Adrenal gland (tissue), 12 donors: Measurements from ENCODE around the gene CYB561A3. TPM values are rescaled to one million over a fixed set of nuclear protein-coding genes. Genes with fewer than 3 reads are reported as not detected.

Experiments used
- DNase-seq, 7 donors: peaks; one replicate each; pipeline ENCODE4 v3.0.0-alpha.2; 2019 to 2020
- H3K27ac ChIP-seq, 5 donors: fragments of 200-600 bp; sonication (generic) in 4 of 5; 1 replicate in 3 of 5; 2 replicates in 2 of 5; pipeline versions ENCODE4 v1.5.1 to v1.8.0; 2016 to 2020; ENCODE audit warnings: mild to moderate bottlenecking in 1 of 5
- H3K27me3 ChIP-seq: fragments of 200-600 bp; 2 replicates; pipeline ENCODE4 v1.8.0; 2021
- H3K36me3 ChIP-seq, 2 donors: fragments of 200-600 bp; replicated peaks in 1 of 2; 1 replicate in 1 of 2; 2 replicates in 1 of 2; pipeline versions ENCODE4 v1.5.1 to v1.8.0; 2018 to 2022
- H3K4me1 ChIP-seq, 2 donors: fragments of 200-600 bp; replicated peaks in 1 of 2; 1 replicate in 1 of 2; 2 replicates in 1 of 2; pipeline versions ENCODE4 v1.5.1 to v1.8.0; 2018 to 2021
- H3K4me3 ChIP-seq, 4 donors: fragments of 200-600 bp; sonication (generic) in 3 of 4; one replicate each; pipeline ENCODE4 v1.5.1; 2016 to 2018
- H3K9me3 ChIP-seq, 3 donors: fragments of 200-600 bp; sonication (generic) in 1 of 3; replicated peaks in 1 of 3; 1 replicate in 2 of 3; 2 replicates in 1 of 3; pipeline versions ENCODE4 v1.5.1 to v1.8.0; 2016 to 2021
- POLR2A ChIP-seq, 2 donors: fragments of 450-650 bp; IDR thresholded peaks; one replicate each; pipeline ENCODE4 v1.6.1; 2017; ENCODE audit warnings: antibody characterized with exemption in 2 of 2, mild to moderate bottlenecking in 2 of 2, moderate library complexity in 1 of 2
- WGBS, 4 donors: extraction: QIAGEN DNeasy Blood & Tissue Kit in 2 of 4; methylation state at CpG; one replicate each; pipeline versions ENCODE4 v1.1.5 to v1.1.7; 2013 to 2017; 5-methylcytosine and 5-hydroxymethylcytosine counted together
- intact Hi-C, 2 donors: fragments of 100-400 bp; cut with DNase I; formaldehyde crosslinking; loops; one replicate each; pipeline versions ENCODE4 v1.14.1 to v1.15.0; 2022 to 2023
- polyA plus RNA-seq, 3 donors: library from polyadenylated mRNA; stranded (reverse); fragments of 200-250 nt in 2 of 3; fragments of 350-450 nt in 1 of 3; fragmentation: Illumina TruSeq in 1 of 3; extraction: RNeasy Lipid Tissue Mini Kit (QIAGEN cat#74804) in 1 of 3; gene quantifications; one replicate each; pipeline ENCODE4 v1.2.3, GENCODE V29; 2013 to 2014
- total RNA-seq, 9 donors: library from RNA; depleted of rRNA in 4 of 9; stranded (reverse); fragments of >200 nt in 4 of 9; fragments of 120-200 nt in 1 of 9; fragmentation: NEBNext Ultra II Directional in 1 of 9; extraction: Animal tissue kit (Norgen Biotek cat#: 25700) in 1 of 9; gene quantifications; one replicate each; pipeline versions ENCODE4 v1.1.0 to v1.2.4, GENCODE V29; 2013 to 2023
- TF ChIP-seq, protein P1 (sequence below), 6 experiments: fragments of 450-650 bp in 4 of 6; fragments of 200-600 bp in 2 of 6; sonication (generic) in 1 of 6; IDR thresholded peaks; 1 replicate in 5 of 6; 2 replicates in 1 of 6; pipeline versions ENCODE4 v1.5.1 to v1.8.0; 2016 to 2021; ENCODE audit warnings: antibody characterized with exemption in 6 of 6, mild to moderate bottlenecking in 2 of 6, moderate library complexity in 1 of 6
- donor health status: healthy with polysubstance abuse.
- donor health status: Bipolar disorder and iron deficiency.
- donor health status: DM: yes; HTN: yes; CAD: no.
- donor health status: DM: no; HTN: no; CAD: no.
- donor health status: DM: no; HTN: no; CAD: no.
- donor health status: DM: yes; HTN: yes; CAD: no.

Gene CYB561A3
- total and polyA plus RNA-seq, 12 donors = 46.1 to 1,306 (median 622) TPM

DNA sequence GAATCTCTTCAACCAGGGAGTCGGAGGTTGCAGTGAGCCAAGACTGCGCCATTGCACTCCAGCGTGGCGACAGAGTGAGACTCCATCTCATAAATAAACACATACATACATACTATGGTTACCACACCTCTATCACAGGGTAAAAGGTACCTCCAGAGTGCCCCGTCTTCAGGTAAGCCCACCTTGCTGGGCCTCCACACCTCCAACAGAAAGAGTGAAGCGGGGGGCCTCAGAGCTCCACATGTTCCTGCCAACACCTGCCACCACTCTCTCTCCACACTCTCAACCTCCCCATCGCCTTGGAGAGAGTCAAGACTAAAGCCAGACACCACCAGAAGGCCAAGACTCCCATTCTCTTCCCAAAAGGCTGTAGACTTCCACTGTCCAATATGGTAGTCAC is 56.3 kb downstream of the CYB561A3 start:
- H3K36me3 ChIP-seq = peaks cover 0 to 100% of the 10 kb centered on the region in 2 donors
- no peak overlapping the region for H3K4me3 ChIP-seq
- no peaks in the 10 kb centered on the region for H3K27me3 ChIP-seq
- TF ChIP-seq POLR2A (IDR thresholded peaks at IDR 0.05) = no peak
- TF ChIP-seq, protein P1, sequence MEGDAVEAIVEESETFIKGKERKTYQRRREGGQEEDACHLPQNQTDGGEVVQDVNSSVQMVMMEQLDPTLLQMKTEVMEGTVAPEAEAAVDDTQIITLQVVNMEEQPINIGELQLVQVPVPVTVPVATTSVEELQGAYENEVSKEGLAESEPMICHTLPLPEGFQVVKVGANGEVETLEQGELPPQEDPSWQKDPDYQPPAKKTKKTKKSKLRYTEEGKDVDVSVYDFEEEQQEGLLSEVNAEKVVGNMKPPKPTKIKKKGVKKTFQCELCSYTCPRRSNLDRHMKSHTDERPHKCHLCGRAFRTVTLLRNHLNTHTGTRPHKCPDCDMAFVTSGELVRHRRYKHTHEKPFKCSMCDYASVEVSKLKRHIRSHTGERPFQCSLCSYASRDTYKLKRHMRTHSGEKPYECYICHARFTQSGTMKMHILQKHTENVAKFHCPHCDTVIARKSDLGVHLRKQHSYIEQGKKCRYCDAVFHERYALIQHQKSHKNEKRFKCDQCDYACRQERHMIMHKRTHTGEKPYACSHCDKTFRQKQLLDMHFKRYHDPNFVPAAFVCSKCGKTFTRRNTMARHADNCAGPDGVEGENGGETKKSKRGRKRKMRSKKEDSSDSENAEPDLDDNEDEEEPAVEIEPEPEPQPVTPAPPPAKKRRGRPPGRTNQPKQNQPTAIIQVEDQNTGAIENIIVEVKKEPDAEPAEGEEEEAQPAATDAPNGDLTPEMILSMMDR (IDR thresholded peaks at IDR 0.05) = no peak
- WGBS, 4 donors = 95 to 98% (median 96%) methylated on average over 6 to 7 of the region's 7 CpGs
- no peaks in the 10 kb centered on the region for H3K9me3 ChIP-seq
- no peak for DNase-seq
- no peak overlapping the region for H3K27ac ChIP-seq
- intact Hi-C loops = no loop called here
- H3K4me1 ChIP-seq = no peaks in the 10 kb centered on the region

- Histone ChIP-seq H3K4me1 (no peaks in the 10 kb centered on the region), H3K9me3 (no peaks in the 10 kb centered on the region), H3K27me3 (no peaks in the 10 kb centered on the region), H3K36me3 (peaks cover 0 to 98% of the 10 kb centered on the region in 2 donors), H3K27ac (no peak overlapping the region), H3K4me3 (no peak overlapping the region)
- 92 to 98% (median 96%) methylated on average over 9 of the region's 9 CpGs for WGBS, 4 donors
- no peak for TF ChIP-seq POLR2A (IDR thresholded peaks at IDR 0.05)
- TF ChIP-seq, protein P1 (IDR thresholded peaks at IDR 0.05) = no peak
- intact Hi-C loops = no loop called here
- DNase-seq = no peak
Observed at GRCh38 chr11:61303725-61304124, 58.0 kb downstream of the CYB561A3 start.

DNA sequence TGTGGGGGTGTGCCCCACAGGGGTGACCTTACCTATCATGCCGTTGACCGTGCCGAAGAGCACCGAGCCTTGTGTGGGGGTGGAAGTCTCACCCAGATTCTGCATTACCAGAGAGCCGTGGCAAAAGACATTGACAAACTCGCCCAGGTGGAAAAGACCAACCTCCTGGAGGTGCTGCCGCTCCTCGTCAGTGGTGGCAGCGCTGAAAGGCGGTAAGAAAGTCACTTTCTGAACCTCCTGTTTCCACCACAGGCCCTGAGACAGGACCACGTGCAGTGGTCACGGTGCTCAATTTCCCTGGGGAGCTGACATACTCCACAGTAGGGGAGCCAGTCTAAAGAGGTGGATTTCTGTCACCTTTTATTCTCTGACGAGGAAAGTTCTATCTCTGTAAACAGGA is 59.1 kb downstream of the CYB561A3 start:
- Histone ChIP-seq H3K27me3 (no peaks in the 10 kb centered on the region), H3K4me3 (no peak overlapping the region), H3K27ac (no peak overlapping the region), H3K4me1 (peaks cover 0 to 9% of the 10 kb centered on the region in 2 donors), H3K9me3 (no peaks in the 10 kb centered on the region), H3K36me3 (peaks cover 0 to 86% of the 10 kb centered on the region in 2 donors)
- no peak for DNase-seq
- 91 to 93% (median 91%) methylated on average over 13 of the region's 13 CpGs for WGBS, 4 donors
- intact Hi-C loops = no loop called here
- TF ChIP-seq, protein P1 (IDR thresholded peaks at IDR 0.05) = no peak
- TF ChIP-seq POLR2A (IDR thresholded peaks at IDR 0.05) = no peak

Other genes with a start within 250 kb of the CYB561A3 start
- 10 to 100 TPM in 8 of 9 donors, 1 to 10 TPM in 1; 8.6 to 27.9 (median 19.6) TPM for gene VPS37C, start 200.5 kb downstream of the CYB561A3 start, total RNA-seq
- gene VPS37C, start 200.5 kb downstream of the CYB561A3 start, polyA plus RNA-seq = 10 to 100 TPM; 11.9 to 18.2 (median 14.2) TPM
- 1 to 10 TPM in 3 of 9 donors, under 1 TPM in 2, not detected in 4; 0.22 to 2.8 (median 1.4) TPM for gene PGA3, start 158.4 kb downstream of the CYB561A3 start, total RNA-seq
- gene PGA3, start 158.4 kb downstream of the CYB561A3 start, polyA plus RNA-seq = 1 to 10 TPM in 2 of 3 donors, under 1 TPM in 1; 0.11 to 4.1 (median 3.1) TPM
- gene PGA4, start 139.5 kb downstream of the CYB561A3 start, total RNA-seq = 1 to 10 TPM in 6 of 9 donors, under 1 TPM in 2, not detected in 1; 0.65 to 6.8 (median 1.2) TPM
- 1 to 10 TPM in 1 of 3 donors, under 1 TPM in 1, not detected in 1; 0.42 to 3.1 TPM for gene PGA4, start 139.5 kb downstream of the CYB561A3 start, polyA plus RNA-seq
- 1 to 10 TPM in 1 of 9 donors, under 1 TPM in 5, not detected in 3; 0.28 to 1.1 (median 0.73) TPM for gene PGA5, start 120.7 kb downstream of the CYB561A3 start, total RNA-seq
- gene PGA5, start 120.7 kb downstream of the CYB561A3 start, polyA plus RNA-seq = under 1 TPM in 2 of 3 donors, not detected in 1; 0.32 to 0.71 TPM
- gene VWCE, start 66.6 kb downstream of the CYB561A3 start, total RNA-seq = 1 to 10 TPM in 7 of 9 donors, under 1 TPM in 2; 0.69 to 4.4 (median 2.3) TPM
- gene VWCE, start 66.6 kb downstream of the CYB561A3 start, polyA plus RNA-seq = 1 to 10 TPM in 2 of 3 donors, under 1 TPM in 1; 0.55 to 5.8 (median 3.8) TPM
- gene DDB1, start 28.8 kb downstream of the CYB561A3 start, total RNA-seq = 100 to 1,000 TPM; 405 to 885 (median 642) TPM
- 100 to 1,000 TPM; 165 to 374 (median 308) TPM for gene DDB1, start 28.8 kb downstream of the CYB561A3 start, polyA plus RNA-seq
- gene TKFC, start 28.7 kb downstream of the CYB561A3 start, total RNA-seq = 100 to 1,000 TPM in 8 of 9 donors, 10 to 100 TPM in 1; 66.9 to 603 (median 255) TPM
- 100 to 1,000 TPM; 135 to 294 (median 198) TPM for gene TKFC, start 28.7 kb downstream of the CYB561A3 start, polyA plus RNA-seq
- gene TMEM138, start 492 bp upstream of the CYB561A3 start, total RNA-seq = 100 to 1,000 TPM in 5 of 9 donors, 10 to 100 TPM in 4; 79.4 to 183 (median 122) TPM
- 100 to 1,000 TPM; 244 to 276 (median 259) TPM for gene TMEM138, start 492 bp upstream of the CYB561A3 start, polyA plus RNA-seq
- gene TMEM216, start 30.7 kb upstream of the CYB561A3 start, total RNA-seq = 10 to 100 TPM in 8 of 9 donors, 1 to 10 TPM in 1; 7.1 to 28.8 (median 13.6) TPM
- gene TMEM216, start 30.7 kb upstream of the CYB561A3 start, polyA plus RNA-seq = 10 to 100 TPM; 16.2 to 23.8 (median 21.3) TPM
- gene CPSF7, start 68.1 kb upstream of the CYB561A3 start, total RNA-seq = 10 to 100 TPM; 24.6 to 77.6 (median 57.1) TPM
- gene CPSF7, start 68.1 kb upstream of the CYB561A3 start, polyA plus RNA-seq = 10 to 100 TPM; 78.8 to 93.5 (median 79.2) TPM
- 10 to 100 TPM; 28.0 to 69.6 (median 48.7) TPM for gene SDHAF2, start 68.2 kb upstream of the CYB561A3 start, total RNA-seq
- 10 to 100 TPM; 40.0 to 56.8 (median 47.1) TPM for gene SDHAF2, start 68.2 kb upstream of the CYB561A3 start, polyA plus RNA-seq
- gene LRRC10B, start 146.9 kb upstream of the CYB561A3 start, total RNA-seq = 1 to 10 TPM in 3 of 9 donors, under 1 TPM in 3, not detected in 3; 0.06 to 2.2 (median 0.87) TPM
- 1 to 10 TPM in 2 of 3 donors, under 1 TPM in 1; 0.97 to 2.6 (median 1.1) TPM for gene LRRC10B, start 146.9 kb upstream of the CYB561A3 start, polyA plus RNA-seq
- gene SYT7, start 219.2 kb upstream of the CYB561A3 start, total RNA-seq = 1 to 10 TPM in 4 of 9 donors, under 1 TPM in 4, not detected in 1; 0.09 to 6.0 (median 1.0) TPM
- 1 to 10 TPM; 1.4 to 6.8 (median 6.5) TPM for gene SYT7, start 219.2 kb upstream of the CYB561A3 start, polyA plus RNA-seq